Fibroblast of mammary gland (primary cell): Measurements from ENCODE around the gene KDM7A.
"Not testable (repeated sequence)": the region's sequence is repeated elsewhere in the genome, so short reads cannot be mapped to it uniquely, and the experiment has no call there.

ENCODE experiments used
- DNase-seq: peaks from one replicate; pipeline ENCODE4 v3.0.0-alpha.2; 2010; ENCODE audit warnings: low read depth
- H3K4me3 ChIP-seq: 2 replicates; pipeline ENCODE4 v1.5.1; 2011; ENCODE audit warnings: low read depth, mild to moderate bottlenecking, low read length, moderate library complexity; ENCODE audit not compliant: control insufficient read depth
- CTCF ChIP-seq: conservative IDR thresholded peaks from 2 replicates; pipeline ENCODE4 v1.5.1; 2011; ENCODE audit warnings: low read depth, low read length, inconsistent platforms; ENCODE audit not compliant: control insufficient read depth, insufficient read depth

The KDM7A gene

GRCh38 chr7:140211698-140212097, 34.9 kb upstream of the KDM7A start:
- TF ChIP-seq CTCF = no peak
- DNase-seq = no peak
- no peak overlapping the region for H3K4me3 ChIP-seq

GRCh38 chr7:140209866-140210609, 33.3 kb upstream of the KDM7A start:
- no peak overlapping the region for H3K4me3 ChIP-seq
- no peak for TF ChIP-seq CTCF
- DNase-seq = no peak

GRCh38 chr7:140206616-140207389, 30.0 kb upstream of the KDM7A start:
- no peak for DNase-seq
- no peak for TF ChIP-seq CTCF
- H3K4me3 ChIP-seq = no peak overlapping the region

GRCh38 chr7:140205600-140205999, 28.8 kb upstream of the KDM7A start:
- no peak for TF ChIP-seq CTCF

GRCh38 chr7:140203556-140203955, 26.8 kb upstream of the KDM7A start:
- TF ChIP-seq CTCF = no peak
- H3K4me3 ChIP-seq = no peak overlapping the region
- DNase-seq = no peak

More at GRCh38 chr7:140205600-140205999, 28.8 kb upstream of the KDM7A start:
- DNase-seq = no peak
- H3K4me3 ChIP-seq = no peak overlapping the region

GRCh38 chr7:140202942-140203341, 26.2 kb upstream of the KDM7A start:
- DNase-seq = not testable (repeated sequence)

GRCh38 chr7:140201393-140201792, 24.6 kb upstream of the KDM7A start:
- no peak for TF ChIP-seq CTCF
- no peak overlapping the region for H3K4me3 ChIP-seq
- DNase-seq = no peak

More at GRCh38 chr7:140202942-140203341, 26.2 kb upstream of the KDM7A start:
- H3K4me3 ChIP-seq = not testable (repeated sequence)
